HEK293T (cell line): ENCODE results near the gene CCDC102B.

Source experiments
- BHLHE40 ChIP-seq: fragments of 450-650 bp; IDR thresholded peaks from 2 replicates; pipeline ENCODE4 v1.6.1; 2016; ENCODE audit warnings: mild to moderate bottlenecking, moderate library complexity, borderline replicate concordance
- CTBP1 ChIP-seq: fragments of 450-650 bp; IDR thresholded peaks from 2 replicates; pipeline ENCODE4 v1.6.1; 2016; ENCODE audit warnings: borderline replicate concordance
- ELF4 ChIP-seq: fragments of 450-650 bp; IDR thresholded peaks from 2 replicates; pipeline ENCODE4 v1.6.1; 2017; ENCODE audit warnings: antibody characterized with exemption
- FOXK2 ChIP-seq: fragments of 450-650 bp; IDR thresholded peaks from 2 replicates; pipeline ENCODE4 v1.6.1; 2016; ENCODE audit warnings: mild to moderate bottlenecking
- HDGF ChIP-seq: fragments of 450-650 bp; IDR thresholded peaks from 2 replicates; pipeline ENCODE4 v1.6.1; 2017; ENCODE audit warnings: antibody characterized with exemption, borderline replicate concordance
- NFRKB ChIP-seq: fragments of 450-650 bp; IDR thresholded peaks from 2 replicates; pipeline ENCODE4 v1.6.1; 2016; ENCODE audit warnings: mild to moderate bottlenecking, moderate library complexity
- TARDBP ChIP-seq: fragments of 450-650 bp; IDR thresholded peaks from 2 replicates; pipeline ENCODE4 v1.6.1; 2016
- TF ChIP-seq, protein P1 (sequence below): fragments of 450-650 bp; IDR thresholded peaks from 2 replicates; pipeline ENCODE4 v1.6.1; 2016

DNA sequence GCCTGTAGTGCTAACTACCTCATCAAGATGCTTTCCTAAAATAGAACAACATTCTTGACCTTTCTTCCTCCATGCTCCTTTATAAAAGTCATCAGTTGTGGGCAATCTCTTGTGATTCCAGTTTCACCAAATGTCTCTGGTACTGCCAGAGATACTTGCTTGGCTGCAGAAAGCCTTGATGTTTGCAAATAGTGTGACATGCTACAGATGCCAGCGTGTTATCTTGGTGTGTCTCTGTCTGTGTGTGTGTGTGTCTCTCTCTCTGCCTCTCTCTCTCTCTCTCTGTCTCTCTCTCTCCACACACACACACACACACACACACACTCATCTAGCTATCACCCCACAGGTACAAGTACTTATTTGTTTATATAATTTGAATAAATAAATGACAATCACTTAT lies 146.9 kb downstream of the CCDC102B start:
- no peak for TF ChIP-seq HDGF
- no peak for TF ChIP-seq BHLHE40
- no peak for TF ChIP-seq ELF4
- TF ChIP-seq FOXK2, result no peak
- no peak for TF ChIP-seq TARDBP
- no peak for TF ChIP-seq NFRKB
- no peak for TF ChIP-seq CTBP1
- TF ChIP-seq, protein P1, sequence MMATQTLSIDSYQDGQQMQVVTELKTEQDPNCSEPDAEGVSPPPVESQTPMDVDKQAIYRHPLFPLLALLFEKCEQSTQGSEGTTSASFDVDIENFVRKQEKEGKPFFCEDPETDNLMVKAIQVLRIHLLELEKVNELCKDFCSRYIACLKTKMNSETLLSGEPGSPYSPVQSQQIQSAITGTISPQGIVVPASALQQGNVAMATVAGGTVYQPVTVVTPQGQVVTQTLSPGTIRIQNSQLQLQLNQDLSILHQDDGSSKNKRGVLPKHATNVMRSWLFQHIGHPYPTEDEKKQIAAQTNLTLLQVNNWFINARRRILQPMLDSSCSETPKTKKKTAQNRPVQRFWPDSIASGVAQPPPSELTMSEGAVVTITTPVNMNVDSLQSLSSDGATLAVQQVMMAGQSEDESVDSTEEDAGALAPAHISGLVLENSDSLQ, result no peak
